ENCODE results near the gene TNFRSF14. TPM values are rescaled to one million over a fixed set of nuclear protein-coding genes. Genes with fewer than 3 reads are reported as not detected.

Gene TNFRSF14
- total RNA-seq, 2 donors from 2014 or later = 111 to 145 TPM

DNA sequence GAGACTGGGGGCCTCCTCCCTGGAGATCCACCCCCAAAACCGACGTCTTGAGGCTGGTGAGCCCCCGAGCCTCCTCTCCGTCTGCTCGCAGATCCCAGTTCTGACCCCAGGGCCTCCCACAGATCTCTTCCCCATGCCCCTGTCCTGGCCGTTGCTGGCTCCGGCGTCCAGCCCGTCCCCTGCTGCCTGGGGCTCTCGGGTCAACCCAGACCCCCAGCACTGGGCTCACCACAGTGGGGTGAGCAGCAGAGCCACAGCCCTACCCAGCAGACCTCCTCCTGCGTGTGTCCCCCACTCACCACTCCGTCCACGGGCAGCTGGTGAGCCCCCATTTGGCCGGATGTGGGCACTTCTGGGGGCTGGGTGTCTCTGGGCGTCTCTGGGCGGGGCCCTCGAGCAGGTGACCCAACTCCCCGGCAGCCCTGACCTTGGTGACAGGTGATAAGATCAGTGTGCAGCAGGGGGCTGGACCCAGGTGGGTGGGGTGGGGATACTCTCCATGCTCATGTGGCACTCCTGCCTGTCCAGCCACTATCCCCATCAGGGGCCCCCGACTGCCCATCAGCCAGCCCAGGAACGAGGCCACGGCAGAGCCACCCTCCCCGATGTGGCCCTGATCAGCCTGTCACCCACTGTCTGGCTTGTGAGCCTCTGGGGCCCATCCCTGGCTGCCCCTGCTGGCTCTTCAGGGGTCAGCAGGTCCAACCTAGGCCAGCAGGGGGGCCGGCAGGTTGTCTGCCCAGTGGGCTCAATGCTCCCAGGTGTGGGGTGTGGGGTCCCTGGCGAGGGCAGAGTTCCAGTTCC is 709 bp downstream of the TNFRSF14 start:
- H3K9me3 ChIP-seq = no peaks in the 10 kb centered on the region
- peaks cover 16% of the 10 kb centered on the region for H3K36me3 ChIP-seq
- TF ChIP-seq, protein P1, sequence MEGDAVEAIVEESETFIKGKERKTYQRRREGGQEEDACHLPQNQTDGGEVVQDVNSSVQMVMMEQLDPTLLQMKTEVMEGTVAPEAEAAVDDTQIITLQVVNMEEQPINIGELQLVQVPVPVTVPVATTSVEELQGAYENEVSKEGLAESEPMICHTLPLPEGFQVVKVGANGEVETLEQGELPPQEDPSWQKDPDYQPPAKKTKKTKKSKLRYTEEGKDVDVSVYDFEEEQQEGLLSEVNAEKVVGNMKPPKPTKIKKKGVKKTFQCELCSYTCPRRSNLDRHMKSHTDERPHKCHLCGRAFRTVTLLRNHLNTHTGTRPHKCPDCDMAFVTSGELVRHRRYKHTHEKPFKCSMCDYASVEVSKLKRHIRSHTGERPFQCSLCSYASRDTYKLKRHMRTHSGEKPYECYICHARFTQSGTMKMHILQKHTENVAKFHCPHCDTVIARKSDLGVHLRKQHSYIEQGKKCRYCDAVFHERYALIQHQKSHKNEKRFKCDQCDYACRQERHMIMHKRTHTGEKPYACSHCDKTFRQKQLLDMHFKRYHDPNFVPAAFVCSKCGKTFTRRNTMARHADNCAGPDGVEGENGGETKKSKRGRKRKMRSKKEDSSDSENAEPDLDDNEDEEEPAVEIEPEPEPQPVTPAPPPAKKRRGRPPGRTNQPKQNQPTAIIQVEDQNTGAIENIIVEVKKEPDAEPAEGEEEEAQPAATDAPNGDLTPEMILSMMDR (IDR thresholded peaks at IDR 0.05) = no peak
- peak; percentile 84 for DNase-seq
- no peaks in the 10 kb centered on the region for H3K27me3 ChIP-seq
- intact Hi-C loops (cut with DNase I) = no loop called here
- H3K4me3 ChIP-seq = peak overlapping the region; percentile 51
- H3K9ac ChIP-seq (ENCODE audit: low read depth in 2 of 2, low read length in 2 of 2) = peak overlapping the region; percentile 82 to 100
- H3K27ac ChIP-seq = peak overlapping the region; percentile 86
- peaks cover 4% of the 10 kb centered on the region for H3K4me1 ChIP-seq

DNA sequence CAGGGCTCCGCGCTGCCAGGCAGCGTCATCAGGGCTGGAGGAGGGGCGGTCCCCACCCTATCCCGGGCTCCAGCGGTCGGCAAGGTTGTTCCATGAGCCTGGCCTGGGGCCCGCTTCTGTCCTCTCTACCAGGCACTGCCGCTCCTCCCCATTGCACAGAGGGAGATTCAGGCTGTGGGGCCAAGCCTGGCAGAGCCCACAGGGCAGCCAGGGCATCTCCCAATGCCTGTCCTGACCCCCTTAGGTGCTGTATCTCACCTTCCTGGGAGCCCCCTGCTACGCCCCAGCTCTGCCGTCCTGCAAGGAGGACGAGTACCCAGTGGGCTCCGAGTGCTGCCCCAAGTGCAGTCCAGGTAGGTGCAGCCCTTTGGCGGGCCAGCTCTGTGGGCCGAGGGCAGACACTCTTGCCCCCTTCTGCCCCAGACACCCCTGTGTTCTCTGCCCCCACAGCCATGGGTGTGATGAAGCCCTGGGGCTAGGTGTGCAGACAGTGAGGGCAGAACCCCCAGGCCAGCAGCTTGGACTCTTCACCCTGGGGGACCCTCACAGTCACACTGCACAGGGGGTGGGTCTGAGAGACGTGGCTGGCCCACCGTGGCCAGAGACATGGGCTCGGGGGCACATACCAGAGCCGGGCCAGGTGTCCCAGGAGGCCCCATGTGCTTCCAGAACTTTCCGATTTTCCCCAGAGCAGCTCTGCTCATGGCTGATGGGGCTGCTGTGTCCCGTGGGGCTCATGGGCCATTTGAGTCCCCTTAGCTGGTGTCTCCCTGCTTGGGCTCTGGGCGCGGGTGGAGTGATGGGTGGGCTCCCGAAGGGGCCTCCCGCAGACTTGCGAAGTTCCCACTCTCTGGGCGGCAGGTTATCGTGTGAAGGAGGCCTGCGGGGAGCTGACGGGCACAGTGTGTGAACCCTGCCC is 1.6 kb downstream of the TNFRSF14 start:
- DNase-seq = peak; percentile 84
- H3K9ac ChIP-seq (ENCODE audit: low read depth in 2 of 2, low read length in 2 of 2) = peak overlapping the region; percentile 82 to 100
- TF ChIP-seq, protein P1 (IDR thresholded peaks at IDR 0.05) = no peak
- no peaks in the 10 kb centered on the region for H3K27me3 ChIP-seq
- peak overlapping the region; percentile 51 for H3K4me3 ChIP-seq
- intact Hi-C loops (cut with DNase I) = no loop called here
- peak overlapping the region; percentile 86 for H3K27ac ChIP-seq
- H3K36me3 ChIP-seq = peaks cover 16% of the 10 kb centered on the region
- H3K9me3 ChIP-seq = no peaks in the 10 kb centered on the region
- H3K4me1 ChIP-seq = peaks cover 4% of the 10 kb centered on the region

DNA sequence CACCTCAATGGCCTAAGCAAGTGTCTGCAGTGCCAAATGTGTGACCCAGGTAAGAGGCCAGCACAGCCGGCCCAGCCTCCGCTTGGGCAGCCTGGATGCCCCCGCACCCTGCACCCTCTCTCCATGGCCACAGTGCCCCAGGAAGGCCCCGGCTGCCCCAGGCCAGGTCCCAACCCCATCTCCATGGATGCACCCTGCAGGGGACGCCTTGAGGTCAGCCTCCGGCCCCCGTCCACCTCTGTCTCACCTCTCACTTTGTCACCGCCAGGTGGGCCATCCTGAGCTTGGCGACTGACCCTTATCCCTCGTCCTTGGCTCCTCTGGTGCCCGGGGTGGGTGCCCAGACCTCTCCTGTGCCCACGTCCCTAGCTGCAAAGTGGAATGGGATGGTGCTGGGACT is 2.2 kb downstream of the TNFRSF14 start:
- peak overlapping the region; percentile 51 for H3K4me3 ChIP-seq
- H3K27ac ChIP-seq = no peak overlapping the region
- intact Hi-C loops (cut with DNase I) = no loop called here
- H3K27me3 ChIP-seq = no peaks in the 10 kb centered on the region
- TF ChIP-seq, protein P1 (IDR thresholded peaks at IDR 0.05) = no peak
- H3K36me3 ChIP-seq = peaks cover 16% of the 10 kb centered on the region
- no peaks in the 10 kb centered on the region for H3K9me3 ChIP-seq
- DNase-seq = no peak
- peak overlapping the region in 1 of 2 donors; percentile 100 for H3K9ac ChIP-seq (ENCODE audit: low read depth in 2 of 2, low read length in 2 of 2)
- H3K4me1 ChIP-seq = peaks cover 4% of the 10 kb centered on the region

DNA sequence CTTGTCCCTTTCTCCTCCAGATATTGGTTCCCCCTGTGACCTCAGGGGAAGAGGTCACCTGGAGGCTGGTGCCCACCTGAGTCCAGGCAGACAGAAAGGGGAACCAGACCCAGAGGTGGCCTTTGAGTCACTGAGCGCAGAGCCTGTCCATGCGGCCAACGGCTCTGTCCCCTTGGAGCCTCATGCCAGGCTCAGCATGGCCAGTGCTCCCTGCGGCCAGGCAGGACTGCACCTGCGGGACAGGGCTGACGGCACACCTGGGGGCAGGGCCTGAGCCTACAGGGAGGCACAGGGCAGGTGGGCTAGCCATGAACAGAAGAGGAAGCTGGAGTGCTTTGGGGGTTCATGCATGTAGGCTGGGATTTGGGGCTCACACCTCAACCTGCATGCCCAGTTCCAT is 2.7 kb downstream of the TNFRSF14 start:
- no peak overlapping the region for H3K27ac ChIP-seq
- no peak for DNase-seq
- H3K9ac ChIP-seq (ENCODE audit: low read depth in 2 of 2, low read length in 2 of 2) = no peak overlapping the region
- TF ChIP-seq, protein P1 (IDR thresholded peaks at IDR 0.05) = no peak
- peaks cover 16% of the 10 kb centered on the region for H3K36me3 ChIP-seq
- no peak overlapping the region for H3K4me3 ChIP-seq
- no peaks in the 10 kb centered on the region for H3K9me3 ChIP-seq
- intact Hi-C loops (cut with DNase I) = no loop called here
- peaks cover 4% of the 10 kb centered on the region for H3K4me1 ChIP-seq
- no peaks in the 10 kb centered on the region for H3K27me3 ChIP-seq

DNA sequence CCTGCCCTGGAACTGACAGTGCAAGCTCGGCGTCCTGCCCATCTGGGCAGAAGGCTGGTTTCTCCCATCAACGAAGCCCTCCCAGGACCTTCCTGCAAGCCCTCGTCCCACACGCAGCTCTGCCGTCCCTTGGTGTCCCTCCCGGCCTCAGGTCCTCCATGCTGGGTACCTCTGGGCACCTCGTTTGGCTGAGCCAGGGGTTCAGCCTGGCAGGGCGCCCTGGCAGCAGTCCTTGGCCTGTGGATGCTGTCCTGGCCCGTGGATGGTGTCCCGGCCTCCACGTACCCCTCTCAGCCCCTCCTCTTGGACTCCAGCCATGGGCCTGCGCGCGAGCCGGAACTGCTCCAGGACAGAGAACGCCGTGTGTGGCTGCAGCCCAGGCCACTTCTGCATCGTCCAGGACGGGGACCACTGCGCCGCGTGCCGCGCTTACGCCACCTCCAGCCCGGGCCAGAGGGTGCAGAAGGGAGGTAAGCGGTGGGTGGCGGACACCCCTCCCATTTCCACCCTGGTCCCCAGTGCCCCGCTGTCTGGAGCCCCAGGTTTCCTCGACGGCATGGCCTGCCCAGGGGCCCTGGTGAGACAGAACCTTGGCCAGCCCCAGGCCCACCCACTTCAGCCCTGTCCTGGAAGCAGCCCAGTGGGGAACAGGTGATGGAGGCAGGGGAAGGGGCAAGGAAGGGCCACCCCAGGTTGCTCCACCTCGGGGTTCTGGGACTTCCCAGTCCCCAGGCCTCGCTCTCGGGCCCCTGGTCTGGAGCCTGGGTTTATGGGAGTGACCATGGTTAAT is 3.5 kb downstream of the TNFRSF14 start:
- H3K9ac ChIP-seq (ENCODE audit: low read depth in 2 of 2, low read length in 2 of 2) = no peak overlapping the region
- H3K4me3 ChIP-seq = no peak overlapping the region
- intact Hi-C loops (cut with DNase I) = no loop called here
- H3K27ac ChIP-seq = no peak overlapping the region
- TF ChIP-seq, protein P1 (IDR thresholded peaks at IDR 0.05) = no peak
- no peaks in the 10 kb centered on the region for H3K27me3 ChIP-seq
- H3K4me1 ChIP-seq = peaks cover 8% of the 10 kb centered on the region
- no peak for DNase-seq
- no peaks in the 10 kb centered on the region for H3K9me3 ChIP-seq
- peaks cover 16% of the 10 kb centered on the region for H3K36me3 ChIP-seq

Measured in colonic mucosa (tissue), 4 donors.